NCI-H446 treated with DMSO at 0.1 percent for 48 hours (cell line): ENCODE results near the gene HEXIM2.

Experiments used
- DNase-seq: peaks from one replicate; lab custom pipeline; 2025; lab: John Stamatoyannopoulos, UW

HEXIM2 gene

GRCh38 chr17:45127548-45128300 is 34.0 kb upstream of the HEXIM2 start:
- DNase-seq = no peak

- no peak for DNase-seq
Measured at GRCh38 chr17:45128331-45128730, 33.3 kb upstream of the HEXIM2 start.

GRCh38 chr17:45128989-45129388 is 32.7 kb upstream of the HEXIM2 start:
- no peak for DNase-seq

- no peak for DNase-seq
Measured at GRCh38 chr17:45129426-45129939, 32.2 kb upstream of the HEXIM2 start.

- no peak for DNase-seq
Measured at GRCh38 chr17:45129940-45130680, 31.6 kb upstream of the HEXIM2 start.

- no peak for DNase-seq
Measured at GRCh38 chr17:45130681-45131615, 30.7 kb upstream of the HEXIM2 start.

GRCh38 chr17:45131616-45132319 is 29.9 kb upstream of the HEXIM2 start:
- no peak for DNase-seq

GRCh38 chr17:45132320-45132571 is 29.4 kb upstream of the HEXIM2 start, which contains the start of gene PLCD3:
Gene PLCD3 (minus strand): TSS chr17:45132515. CDS start chr17:45132410, 105 bp downstream.
- no peak for DNase-seq

- DNase-seq = peak; percentile 21
Measured at GRCh38 chr17:45132572-45133463, 28.9 kb upstream of the HEXIM2 start.

GRCh38 chr17:45135192-45135977 is 26.3 kb upstream of the HEXIM2 start, which contains the start of gene ACBD4:
Gene ACBD4 (plus strand): TSS chr17:45135687. CDS start chr17:45136145, 458 bp downstream.
- peak; percentile 91 for DNase-seq

- no peak for DNase-seq
Measured at GRCh38 chr17:45135978-45136791, 25.5 kb upstream of the HEXIM2 start.

- DNase-seq = no peak
Measured at GRCh38 chr17:45136846-45137560, 24.7 kb upstream of the HEXIM2 start.

GRCh38 chr17:45137561-45138305 is 23.9 kb upstream of the HEXIM2 start:
- no peak for DNase-seq

- DNase-seq = no peak
Measured at GRCh38 chr17:45138911-45139532, 22.7 kb upstream of the HEXIM2 start.

- DNase-seq = no peak
Measured at GRCh38 chr17:45139533-45139920, 22.1 kb upstream of the HEXIM2 start.

- no peak for DNase-seq
Measured at GRCh38 chr17:45143094-45143670, 18.5 kb upstream of the HEXIM2 start.

- DNase-seq = no peak
Measured at GRCh38 chr17:45143767-45144198, 17.9 kb upstream of the HEXIM2 start.
